Omental fat pad (tissue), 4 donors: ENCODE data around the gene STX18. TPM values are rescaled to one million over a fixed set of nuclear protein-coding genes. Genes with fewer than 3 reads are reported as not detected.
"Not testable (repeated sequence)": the region's sequence is repeated elsewhere in the genome, so short reads cannot be mapped to it uniquely, and the experiment has no call there.

Source experiments
- ATAC-seq: fragments of 150-250 bp; one replicate; pipeline ENCODE4 v1.9.1; 2016; ENCODE audit warnings: mild to moderate bottlenecking, moderate library complexity; ENCODE audit not compliant: low FRiP score
- DNase-seq: peaks from one replicate; pipeline ENCODE4 v3.0.0-alpha.2; 2019; ENCODE audit warnings: low spot score
- total RNA-seq, 4 donors: library from RNA; depleted of rRNA; stranded (reverse); fragments of >200 nt; gene quantifications; one replicate each; pipeline ENCODE4 v1.1.0, GENCODE V29; 2016
- TF ChIP-seq, protein P1 (sequence below), 3 donors: fragments of 450-650 bp; IDR thresholded peaks; one replicate each; pipeline ENCODE4 v1.5.1; 2016 to 2017; ENCODE audit warnings: antibody characterized with exemption in 3 of 3, mild to moderate bottlenecking in 3 of 3, moderate library complexity in 2 of 3

The STX18 gene
- total RNA-seq, 4 donors from 2014 or later = 17.7 to 30.1 (median 23.0) TPM

DNA sequence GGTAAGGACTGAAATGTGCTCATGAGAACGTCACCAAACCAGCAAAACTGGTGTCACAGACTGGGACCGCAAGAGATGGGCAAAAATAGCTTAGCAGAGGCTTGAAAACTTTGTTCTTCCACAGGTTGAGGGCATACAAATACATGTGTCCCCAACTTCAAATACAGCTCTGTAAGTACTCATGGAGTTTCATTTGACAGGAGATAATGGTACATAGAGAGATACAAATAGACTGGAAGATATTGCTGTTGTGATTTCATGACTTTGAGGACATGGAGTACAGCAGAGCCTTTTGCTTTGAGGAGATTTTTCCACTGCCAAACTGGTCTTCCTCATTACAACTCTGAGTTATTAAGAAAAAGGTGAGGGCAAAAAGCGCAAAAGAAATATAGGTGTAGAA, 70.7 kb downstream of the STX18 start:
- TF ChIP-seq, protein P1, sequence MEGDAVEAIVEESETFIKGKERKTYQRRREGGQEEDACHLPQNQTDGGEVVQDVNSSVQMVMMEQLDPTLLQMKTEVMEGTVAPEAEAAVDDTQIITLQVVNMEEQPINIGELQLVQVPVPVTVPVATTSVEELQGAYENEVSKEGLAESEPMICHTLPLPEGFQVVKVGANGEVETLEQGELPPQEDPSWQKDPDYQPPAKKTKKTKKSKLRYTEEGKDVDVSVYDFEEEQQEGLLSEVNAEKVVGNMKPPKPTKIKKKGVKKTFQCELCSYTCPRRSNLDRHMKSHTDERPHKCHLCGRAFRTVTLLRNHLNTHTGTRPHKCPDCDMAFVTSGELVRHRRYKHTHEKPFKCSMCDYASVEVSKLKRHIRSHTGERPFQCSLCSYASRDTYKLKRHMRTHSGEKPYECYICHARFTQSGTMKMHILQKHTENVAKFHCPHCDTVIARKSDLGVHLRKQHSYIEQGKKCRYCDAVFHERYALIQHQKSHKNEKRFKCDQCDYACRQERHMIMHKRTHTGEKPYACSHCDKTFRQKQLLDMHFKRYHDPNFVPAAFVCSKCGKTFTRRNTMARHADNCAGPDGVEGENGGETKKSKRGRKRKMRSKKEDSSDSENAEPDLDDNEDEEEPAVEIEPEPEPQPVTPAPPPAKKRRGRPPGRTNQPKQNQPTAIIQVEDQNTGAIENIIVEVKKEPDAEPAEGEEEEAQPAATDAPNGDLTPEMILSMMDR (IDR thresholded peaks at IDR 0.05) = no peak
- ATAC-seq = no peak

DNA sequence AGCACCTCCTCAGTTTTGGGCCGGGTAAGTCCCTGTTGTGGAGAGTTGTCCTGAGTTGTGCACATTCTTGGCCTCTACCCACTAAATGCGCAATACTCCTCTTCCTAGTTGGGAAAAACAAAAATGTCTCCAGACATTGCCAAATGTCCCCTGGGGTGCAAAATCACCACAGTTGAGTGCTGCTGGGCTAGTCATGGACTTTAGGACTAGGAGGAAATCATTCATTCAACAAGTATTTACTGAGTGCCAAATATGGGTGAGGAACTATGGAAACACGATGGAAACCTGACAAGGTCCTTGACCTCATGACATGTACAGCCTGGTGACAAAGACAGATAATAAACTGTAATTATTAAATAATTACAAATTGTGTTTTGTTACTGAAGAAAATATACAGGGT, 71.6 kb downstream of the STX18 start:
- DNase-seq (no peak), ATAC-seq (no peak)
- TF ChIP-seq, protein P1 (IDR thresholded peaks at IDR 0.05) = no peak

More for the DNA sequence above, 70.7 kb downstream of the STX18 start:
- no peak for DNase-seq

DNA sequence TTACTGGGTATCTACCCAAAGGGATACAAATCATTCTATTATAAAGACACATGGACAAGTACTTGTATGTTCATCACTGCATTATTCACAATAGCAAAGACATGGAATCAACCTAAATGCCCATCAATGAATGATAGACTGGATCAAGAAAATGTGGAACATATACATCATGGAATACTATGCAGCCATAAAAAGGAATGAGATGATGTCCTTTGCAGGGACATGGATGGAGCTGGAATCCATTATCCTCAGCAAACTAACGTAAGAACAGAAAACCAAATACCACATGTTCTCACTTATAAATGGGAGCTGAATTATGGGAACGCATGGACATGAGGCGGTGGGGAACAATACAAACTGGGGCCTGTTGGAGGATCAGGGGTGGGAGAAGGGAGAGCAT, 76.6 kb downstream of the STX18 start:
- not testable (repeated sequence) for ATAC-seq, DNase-seq

DNA sequence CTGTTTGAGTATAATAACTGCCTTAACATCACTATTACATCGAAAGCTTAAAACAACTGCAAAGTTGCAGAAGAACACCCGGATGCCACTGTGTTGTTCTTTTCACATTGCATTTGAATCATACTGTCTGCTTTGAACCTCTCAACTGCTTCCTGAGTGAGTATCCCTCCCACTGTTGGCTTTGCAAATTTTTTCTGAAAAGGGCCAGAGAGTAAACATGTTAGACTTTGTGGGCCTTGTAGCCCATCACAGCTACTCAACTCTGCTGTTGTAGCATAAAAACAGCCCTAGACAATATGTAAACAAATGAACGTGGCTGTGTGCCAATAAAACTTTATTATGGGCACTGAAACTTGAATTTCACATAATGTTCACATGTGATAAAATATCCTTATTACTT, 78.9 kb downstream of the STX18 start:
- DNase-seq (no peak), ATAC-seq (no peak)
- TF ChIP-seq, protein P1 (IDR thresholded peaks at IDR 0.05) = no peak

DNA sequence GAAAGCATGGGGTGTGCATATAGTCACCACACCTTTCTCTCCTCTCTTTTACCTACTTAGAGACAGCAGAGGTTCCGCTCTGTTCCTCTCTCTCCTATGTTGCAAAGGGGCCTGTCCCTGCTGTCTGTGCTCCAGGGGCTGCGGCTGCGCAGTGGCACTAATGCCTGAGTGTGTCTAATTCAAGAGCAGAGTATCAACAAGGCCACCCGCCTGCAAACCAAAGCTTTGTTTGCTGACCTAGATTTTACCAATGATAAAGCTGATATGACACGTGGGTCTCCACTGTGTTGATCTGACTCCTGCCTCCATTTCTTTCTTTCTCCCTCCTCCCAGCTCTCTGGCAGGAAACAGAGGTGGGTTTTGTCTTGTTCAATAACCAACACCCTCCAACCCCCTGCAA, 80.0 kb downstream of the STX18 start:
- TF ChIP-seq, protein P1 (IDR thresholded peaks at IDR 0.05) = no peak
- ATAC-seq (no peak), DNase-seq (no peak)

DNA sequence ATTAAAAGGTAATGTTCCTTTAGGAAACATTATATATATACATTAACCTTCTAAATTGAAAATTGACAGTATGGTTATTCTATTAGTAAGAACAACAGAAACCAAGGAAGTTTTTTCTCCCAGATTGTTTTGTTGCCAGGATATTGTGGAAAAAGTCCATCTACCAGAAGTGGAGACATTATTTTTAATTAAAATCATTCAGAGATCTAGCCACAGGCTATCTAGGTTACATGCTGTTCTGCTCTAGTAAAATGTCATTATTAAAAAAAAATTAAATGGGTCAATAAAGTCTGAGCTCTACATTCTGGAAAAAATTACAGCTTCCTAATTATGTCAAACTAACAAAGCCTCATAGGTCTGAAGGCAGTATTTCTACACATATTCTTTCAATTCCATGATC, 80.7 kb downstream of the STX18 start:
- no peak for DNase-seq
- TF ChIP-seq, protein P1 (IDR thresholded peaks at IDR 0.05) = no peak
- ATAC-seq = no peak

DNA sequence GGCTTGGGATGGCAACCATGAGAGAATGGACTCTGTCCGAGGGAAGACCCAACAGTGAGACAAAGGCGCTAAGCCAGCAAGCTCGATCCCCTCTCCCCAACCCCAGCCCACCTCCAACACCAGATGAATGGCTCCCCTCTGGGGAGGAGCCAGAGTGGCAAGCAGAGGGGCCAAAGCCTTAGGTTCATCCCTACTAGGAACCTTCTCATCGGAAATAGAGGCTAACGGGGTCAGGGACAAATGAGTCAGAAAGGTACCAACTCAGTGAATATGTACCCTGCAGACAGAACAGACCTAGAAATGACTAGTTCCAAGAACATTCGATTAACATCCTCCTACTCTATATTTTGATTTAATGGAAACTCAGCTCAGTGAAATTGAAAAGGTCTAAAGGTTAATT, 81.1 kb downstream of the STX18 start:
- ATAC-seq (no peak), DNase-seq (no peak)
- TF ChIP-seq, protein P1 (IDR thresholded peaks at IDR 0.05) = no peak

DNA sequence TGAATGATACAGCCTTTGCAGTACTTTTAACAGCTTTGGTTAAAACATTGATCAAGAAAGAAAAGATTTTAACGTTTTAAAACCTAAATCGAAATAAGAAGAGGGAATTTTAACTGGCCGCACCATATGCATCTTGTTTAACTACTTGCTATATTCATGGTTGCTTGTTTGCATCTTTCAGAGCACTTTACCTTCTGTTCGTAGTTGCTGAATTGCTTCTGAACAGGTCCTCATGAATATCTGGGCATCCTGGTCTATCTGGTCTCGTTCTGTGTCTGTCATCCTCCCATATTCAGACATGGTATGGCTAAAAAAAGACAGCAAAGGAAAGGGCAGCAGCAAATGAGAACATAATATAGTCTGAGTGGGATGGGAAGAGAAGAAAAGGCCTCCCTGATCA, 82.7 kb downstream of the STX18 start:
- ATAC-seq (no peak), DNase-seq (no peak)
- TF ChIP-seq, protein P1 (IDR thresholded peaks at IDR 0.05) = no peak
